ENCODE data around the gene MS4A6E. TPM values are rescaled to one million over a fixed set of nuclear protein-coding genes. Genes with fewer than 3 reads are reported as not detected.

Gene MS4A6E
- total RNA-seq, 1 experiment from 2014 or later: not detected

- Histone ChIP-seq H3K4me3 (ENCODE audit: low read length) (no peak overlapping the region), H3K27ac (ENCODE audit: low read length) (no peak overlapping the region), H3K9me2 (replicated peaks; ENCODE audit: insufficient read depth, low read length) (no peaks in the 10 kb centered on the region), H2AFZ (ENCODE audit: low read length) (no peak overlapping the region), H3K4me1 (ENCODE audit: low read length) (no peaks in the 10 kb centered on the region), H3K27me3 (ENCODE audit: low read length) (peaks cover 4% of the 10 kb centered on the region; the same call in 1 of the 2 replicates), H3K79me2 (ENCODE audit: low read length) (no peaks in the 10 kb centered on the region), H4K20me1 (ENCODE audit: insufficient read depth, low read depth, low read length) (no peaks in the 10 kb centered on the region), H3K36me3 (ENCODE audit: insufficient read depth, low read length) (no peaks in the 10 kb centered on the region; the same call in 1 of the 2 replicates), H3K4me2 (ENCODE audit: low read depth, low read length, poor library complexity, severe bottlenecking) (no peak overlapping the region), H3K9me3 (ENCODE audit: low read length) (peaks cover 19% of the 10 kb centered on the region), H3K9ac (ENCODE audit: low read length) (no peak overlapping the region)
- DNase-seq: no peak
These were observed 8.3 kb upstream of the MS4A6E start for GRCh38 chr11:60318726-60319125.

DNA sequence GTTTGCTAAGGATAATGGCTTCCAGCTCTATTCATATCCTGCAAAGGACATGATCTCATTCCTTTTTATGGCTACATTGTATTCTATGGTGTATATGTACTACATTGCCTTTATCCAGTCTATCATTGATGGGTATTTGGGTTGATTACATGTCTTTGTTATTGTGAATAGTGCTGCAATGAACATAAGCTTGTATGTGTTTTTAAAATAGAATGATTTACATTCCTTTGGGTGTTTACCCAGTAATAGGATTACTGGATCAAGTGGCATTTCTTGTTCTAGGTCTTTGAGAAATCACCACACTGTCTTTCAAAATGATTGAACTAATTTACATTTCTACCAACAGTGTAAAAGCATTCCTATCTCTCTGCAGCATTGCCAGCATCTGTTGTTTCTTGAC, 6.0 kb upstream of the MS4A6E start:
- Histone ChIP-seq H3K4me1 (ENCODE audit: low read length) (no peaks in the 10 kb centered on the region), H2AFZ (ENCODE audit: low read length) (no peak overlapping the region)

DNA sequence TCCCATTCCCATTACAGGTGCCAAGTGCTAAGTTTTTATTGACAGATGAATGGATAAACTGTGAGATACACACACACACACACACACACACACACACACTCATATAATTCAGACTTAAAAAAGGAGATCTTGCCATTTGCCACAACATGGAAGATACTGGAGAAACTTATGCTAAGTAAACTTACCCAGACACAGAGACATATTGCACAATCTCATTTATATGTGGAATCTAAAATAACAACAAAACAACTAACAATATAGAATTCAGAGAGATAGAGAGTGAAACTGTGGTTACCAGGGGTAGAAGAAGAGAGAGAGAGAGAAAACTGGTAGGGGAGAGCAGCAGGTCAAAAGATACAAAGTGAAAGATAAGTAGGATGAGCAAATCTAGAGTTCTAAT, 1.4 kb downstream of the MS4A6E start:
- H3K79me2 ChIP-seq (ENCODE audit: low read length): no peaks in the 10 kb centered on the region
- no peaks in the 10 kb centered on the region for H3K27me3 ChIP-seq (ENCODE audit: low read length)
- no peaks in the 10 kb centered on the region for H4K20me1 ChIP-seq (ENCODE audit: insufficient read depth, low read depth, low read length)
- H3K4me3 ChIP-seq (ENCODE audit: low read length): no peak overlapping the region
- no peak overlapping the region for H3K9ac ChIP-seq (ENCODE audit: low read length)
- H3K4me1 ChIP-seq (ENCODE audit: low read length): no peaks in the 10 kb centered on the region
- H3K36me3 ChIP-seq (ENCODE audit: insufficient read depth, low read length): no peaks in the 10 kb centered on the region
- no peaks in the 10 kb centered on the region for H3K9me2 ChIP-seq (replicated peaks; ENCODE audit: insufficient read depth, low read length)
- H3K4me2 ChIP-seq (ENCODE audit: low read depth, low read length, poor library complexity, severe bottlenecking): no peak overlapping the region
- no peaks in the 10 kb centered on the region for H3K9me3 ChIP-seq (ENCODE audit: low read length)
- H2AFZ ChIP-seq (ENCODE audit: low read length): no peak overlapping the region
- DNase-seq: no peak
- no peak overlapping the region for H3K27ac ChIP-seq (ENCODE audit: low read length)

More for the DNA sequence above, 6.0 kb upstream of the MS4A6E start:
- Histone ChIP-seq H3K27me3 (ENCODE audit: low read length) (peaks cover 4% of the 10 kb centered on the region; the same call in 1 of the 2 replicates), H3K27ac (ENCODE audit: low read length) (no peak overlapping the region), H3K9me3 (ENCODE audit: low read length) (peaks cover 19% of the 10 kb centered on the region), H3K9ac (ENCODE audit: low read length) (no peak overlapping the region), H3K4me3 (ENCODE audit: low read length) (no peak overlapping the region), H3K79me2 (ENCODE audit: low read length) (no peaks in the 10 kb centered on the region), H3K36me3 (ENCODE audit: insufficient read depth, low read length) (no peaks in the 10 kb centered on the region; the same call in 1 of the 2 replicates), H3K9me2 (replicated peaks; ENCODE audit: insufficient read depth, low read length) (no peaks in the 10 kb centered on the region), H4K20me1 (ENCODE audit: insufficient read depth, low read depth, low read length) (no peaks in the 10 kb centered on the region), H3K4me2 (ENCODE audit: low read depth, low read length, poor library complexity, severe bottlenecking) (no peak overlapping the region)
- no peak for DNase-seq

- Histone ChIP-seq H3K27ac (ENCODE audit: low read length) (no peak overlapping the region), H2AFZ (ENCODE audit: low read length) (no peak overlapping the region), H3K4me1 (ENCODE audit: low read length) (no peaks in the 10 kb centered on the region), H3K27me3 (ENCODE audit: low read length) (no peaks in the 10 kb centered on the region), H3K9ac (ENCODE audit: low read length) (no peak overlapping the region), H3K9me2 (replicated peaks; ENCODE audit: insufficient read depth, low read length) (no peaks in the 10 kb centered on the region), H3K9me3 (ENCODE audit: low read length) (no peaks in the 10 kb centered on the region), H3K36me3 (ENCODE audit: insufficient read depth, low read length) (no peaks in the 10 kb centered on the region), H3K4me3 (ENCODE audit: low read length) (no peak overlapping the region), H4K20me1 (ENCODE audit: insufficient read depth, low read depth, low read length) (no peaks in the 10 kb centered on the region), H3K4me2 (ENCODE audit: low read depth, low read length, poor library complexity, severe bottlenecking) (no peak overlapping the region), H3K79me2 (ENCODE audit: low read length) (no peaks in the 10 kb centered on the region)
- DNase-seq: no peak
These were observed 5.8 kb downstream of the MS4A6E start for GRCh38 chr11:60332846-60333245.

GRCh38 chr11:60334005-60334620, 7.1 kb downstream of the MS4A6E start:
- H3K36me3 ChIP-seq (ENCODE audit: insufficient read depth, low read length): no peaks in the 10 kb centered on the region
- DNase-seq: peak; percentile 91
- no peaks in the 10 kb centered on the region for H3K79me2 ChIP-seq (ENCODE audit: low read length)
- H3K4me2 ChIP-seq (ENCODE audit: low read depth, low read length, poor library complexity, severe bottlenecking): no peak overlapping the region
- H3K27me3 ChIP-seq (ENCODE audit: low read length): no peaks in the 10 kb centered on the region
- H3K9me2 ChIP-seq (replicated peaks; ENCODE audit: insufficient read depth, low read length): no peaks in the 10 kb centered on the region
- H3K4me3 ChIP-seq (ENCODE audit: low read length): no peak overlapping the region
- no peaks in the 10 kb centered on the region for H3K4me1 ChIP-seq (ENCODE audit: low read length)
- H2AFZ ChIP-seq (ENCODE audit: low read length): peak overlapping the region; percentile 78; the same call in 1 of the 2 replicates
- H3K9ac ChIP-seq (ENCODE audit: low read length): no peak overlapping the region
- H3K9me3 ChIP-seq (ENCODE audit: low read length): no peaks in the 10 kb centered on the region
- no peaks in the 10 kb centered on the region for H4K20me1 ChIP-seq (ENCODE audit: insufficient read depth, low read depth, low read length)
- H3K27ac ChIP-seq (ENCODE audit: low read length): no peak overlapping the region

DNA sequence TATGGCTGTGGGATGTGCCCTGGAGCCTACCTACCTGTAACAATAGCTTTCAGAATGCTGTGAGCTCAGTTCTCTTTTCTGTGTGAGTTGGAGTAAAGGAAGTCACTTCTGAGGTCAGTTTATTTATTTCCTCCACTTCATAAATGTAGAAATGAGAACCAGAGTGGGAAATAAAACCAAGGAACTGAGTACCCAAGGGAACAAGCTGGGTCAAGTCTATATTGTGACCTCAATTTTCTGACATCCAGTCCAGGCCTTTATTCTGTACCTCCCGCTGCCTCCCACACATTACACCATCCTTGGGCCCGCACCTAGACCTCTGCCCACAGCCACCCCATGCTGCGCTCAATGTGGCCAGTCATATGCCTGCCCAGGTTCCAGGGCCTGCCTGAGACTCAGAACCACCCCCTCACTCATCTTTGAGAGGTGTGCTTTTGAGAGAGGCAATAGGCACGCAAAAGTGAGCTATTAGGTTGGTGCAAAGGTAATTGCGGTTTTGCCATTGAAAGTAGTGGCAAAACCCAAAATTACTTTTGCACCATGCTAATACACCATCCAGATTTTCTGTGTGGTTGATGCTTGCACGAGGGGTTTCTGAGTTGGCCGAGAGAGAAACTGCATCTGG, 9.8 kb downstream of the MS4A6E start:
- H3K27ac ChIP-seq (ENCODE audit: low read length): no peak overlapping the region
- no peak overlapping the region for H3K9ac ChIP-seq (ENCODE audit: low read length)
- no peaks in the 10 kb centered on the region for H3K9me2 ChIP-seq (replicated peaks; ENCODE audit: insufficient read depth, low read length)
- H3K4me3 ChIP-seq (ENCODE audit: low read length): no peak overlapping the region
- no peaks in the 10 kb centered on the region for H3K9me3 ChIP-seq (ENCODE audit: low read length)
- DNase-seq: no peak
- no peaks in the 10 kb centered on the region for H3K36me3 ChIP-seq (ENCODE audit: insufficient read depth, low read length)
- no peak overlapping the region for H2AFZ ChIP-seq (ENCODE audit: low read length)
- no peak overlapping the region for H3K4me2 ChIP-seq (ENCODE audit: low read depth, low read length, poor library complexity, severe bottlenecking)
- no peaks in the 10 kb centered on the region for H3K79me2 ChIP-seq (ENCODE audit: low read length)
- H4K20me1 ChIP-seq (ENCODE audit: insufficient read depth, low read depth, low read length): no peaks in the 10 kb centered on the region
- no peaks in the 10 kb centered on the region for H3K4me1 ChIP-seq (ENCODE audit: low read length)
- no peaks in the 10 kb centered on the region for H3K27me3 ChIP-seq (ENCODE audit: low read length)

DNA sequence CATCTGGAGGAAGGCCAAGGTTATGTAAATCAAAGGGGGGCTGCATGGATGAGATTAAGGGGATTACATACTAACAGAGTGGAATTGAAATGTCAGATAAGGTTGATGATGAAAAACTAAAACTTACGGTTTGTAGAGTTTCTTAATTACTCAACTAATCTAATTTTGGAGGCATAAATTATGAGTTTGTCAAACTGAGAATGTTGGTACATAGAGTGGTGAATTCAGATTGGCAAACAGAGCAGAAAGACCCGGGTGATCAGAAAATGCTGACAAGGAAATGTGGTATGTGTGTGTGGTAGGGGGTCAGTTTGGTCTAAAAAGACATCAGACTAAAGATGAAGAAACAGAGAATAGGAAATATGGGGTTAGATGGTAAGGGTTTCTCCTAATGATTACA, 11.0 kb downstream of the MS4A6E start:
- Histone ChIP-seq H3K9ac (ENCODE audit: low read length) (no peak overlapping the region), H3K9me2 (replicated peaks; ENCODE audit: insufficient read depth, low read length) (no peaks in the 10 kb centered on the region), H3K4me2 (ENCODE audit: low read depth, low read length, poor library complexity, severe bottlenecking) (no peak overlapping the region), H2AFZ (ENCODE audit: low read length) (no peak overlapping the region), H3K79me2 (ENCODE audit: low read length) (no peaks in the 10 kb centered on the region), H4K20me1 (ENCODE audit: insufficient read depth, low read depth, low read length) (no peaks in the 10 kb centered on the region), H3K27me3 (ENCODE audit: low read length) (no peaks in the 10 kb centered on the region), H3K36me3 (ENCODE audit: insufficient read depth, low read length) (no peaks in the 10 kb centered on the region), H3K4me3 (ENCODE audit: low read length) (no peak overlapping the region), H3K27ac (ENCODE audit: low read length) (no peak overlapping the region), H3K9me3 (ENCODE audit: low read length) (no peaks in the 10 kb centered on the region), H3K4me1 (ENCODE audit: low read length) (peaks cover 3% of the 10 kb centered on the region; the same call in 1 of the 2 replicates)
- no peak for DNase-seq

- no peaks in the 10 kb centered on the region for H4K20me1 ChIP-seq (ENCODE audit: insufficient read depth, low read depth, low read length)
- no peak overlapping the region for H3K27ac ChIP-seq (ENCODE audit: low read length)
- DNase-seq: no peak
- no peaks in the 10 kb centered on the region for H3K9me3 ChIP-seq (ENCODE audit: low read length)
- no peaks in the 10 kb centered on the region for H3K9me2 ChIP-seq (replicated peaks; ENCODE audit: insufficient read depth, low read length)
- H3K4me2 ChIP-seq (ENCODE audit: low read depth, low read length, poor library complexity, severe bottlenecking): no peak overlapping the region
- peaks cover 3% of the 10 kb centered on the region; the same call in 1 of the 2 replicates for H3K4me1 ChIP-seq (ENCODE audit: low read length)
- no peak overlapping the region for H3K9ac ChIP-seq (ENCODE audit: low read length)
- H3K4me3 ChIP-seq (ENCODE audit: low read length): no peak overlapping the region
- H3K27me3 ChIP-seq (ENCODE audit: low read length): no peaks in the 10 kb centered on the region
- H3K79me2 ChIP-seq (ENCODE audit: low read length): no peaks in the 10 kb centered on the region
- no peak overlapping the region for H2AFZ ChIP-seq (ENCODE audit: low read length)
- no peaks in the 10 kb centered on the region for H3K36me3 ChIP-seq (ENCODE audit: insufficient read depth, low read length)
These were observed 12.3 kb downstream of the MS4A6E start for GRCh38 chr11:60339356-60339755.

Data from Karpas-422 (cell line).